GM18502 (cell line): ENCODE results near the gene HES6.

Experiments used
- ATAC-seq: cut with Tn5 transposase; IDR thresholded peaks from one replicate; pipeline ENCODE4 v1.9.1; 2021; ENCODE audit warnings: mild to moderate bottlenecking; ENCODE audit not compliant: unreplicated experiment, poor library complexity

The HES6 gene

DNA sequence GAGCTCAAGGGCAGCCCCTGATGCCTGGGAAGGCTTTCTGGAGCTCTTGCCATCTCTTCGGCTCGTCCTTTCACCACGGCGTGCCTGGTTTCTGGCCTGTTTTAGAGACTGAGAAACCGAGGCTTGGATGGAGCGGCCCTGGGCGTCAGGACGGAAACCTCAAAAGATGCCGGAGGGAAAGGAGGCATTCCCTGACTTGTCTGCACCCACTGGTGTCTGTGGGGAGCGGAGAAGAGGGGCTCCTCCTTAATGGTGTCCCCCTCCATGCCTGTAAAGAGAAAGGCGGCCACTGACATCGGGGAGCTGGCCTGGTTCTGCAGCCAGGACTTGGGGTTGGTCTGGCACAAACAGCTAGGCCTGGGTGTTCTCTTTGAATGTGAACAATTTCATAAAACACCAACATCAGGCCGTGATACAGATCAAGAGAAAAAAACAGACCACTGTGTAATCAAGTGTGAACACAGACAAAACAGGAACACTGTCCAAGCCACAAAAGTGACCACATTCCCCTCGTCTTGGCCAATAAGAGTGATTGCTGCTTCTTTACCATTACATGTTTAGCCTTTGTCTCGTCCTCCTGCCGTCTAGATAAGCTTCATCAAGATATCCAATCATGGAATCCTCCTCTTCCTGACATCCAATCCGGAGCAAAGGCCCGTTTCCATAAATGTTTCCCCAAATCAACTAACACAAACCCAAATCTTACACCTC is 35.7 kb downstream of the HES6 start:
- peak; percentile 27 for ATAC-seq

DNA sequence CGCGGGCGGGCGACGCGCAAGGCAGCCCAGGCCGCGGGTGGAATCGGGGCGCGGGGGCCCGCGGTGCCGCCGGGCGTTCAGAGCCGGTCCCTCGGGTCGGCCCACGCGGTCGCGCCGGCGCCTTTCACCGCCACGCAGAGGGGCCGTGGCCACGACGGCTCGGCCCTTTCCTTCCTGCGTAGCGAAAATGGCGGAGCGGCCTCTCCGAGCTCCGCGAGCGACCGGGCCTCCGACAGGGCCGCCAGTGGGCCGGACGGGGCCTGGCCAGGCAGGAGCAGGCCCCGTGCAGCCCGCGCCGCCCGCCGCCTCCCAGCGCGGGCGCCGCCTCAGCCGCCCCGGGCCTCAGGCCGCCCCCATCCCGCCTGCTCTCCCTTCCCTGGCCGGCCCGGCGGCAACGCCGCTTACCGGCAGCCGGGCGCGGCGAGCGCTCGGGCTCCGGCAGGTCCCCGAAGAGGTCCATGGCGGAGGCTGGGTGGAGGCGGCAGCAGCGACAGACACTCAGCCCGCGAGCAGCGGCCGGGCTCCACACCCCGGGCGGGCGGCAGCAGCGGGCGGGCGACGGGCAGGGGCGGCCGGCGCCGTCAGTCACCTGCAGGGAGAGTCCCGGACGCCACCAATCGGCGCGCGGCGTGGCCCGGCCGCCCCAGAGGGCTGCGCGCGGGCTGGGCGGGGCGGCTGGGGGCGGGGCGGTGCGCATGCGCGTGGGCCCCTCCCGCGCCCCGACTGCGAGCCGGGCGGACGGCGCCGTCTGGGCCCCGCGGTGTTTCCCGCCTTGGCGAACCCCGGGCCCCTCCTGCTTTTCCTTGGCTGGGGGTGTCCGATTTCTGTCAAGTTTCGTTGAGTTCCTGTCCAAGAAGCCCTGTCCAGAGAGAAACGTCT is 36.5 kb downstream of the HES6 start, which contains the start of gene ILKAP:
Gene ILKAP, minus strand, starts transcription at position 602 of the 879 bp plus-strand sequence. Its CDS starts 142 bp downstream, at position 460.
- peak; percentile 93 for ATAC-seq

DNA sequence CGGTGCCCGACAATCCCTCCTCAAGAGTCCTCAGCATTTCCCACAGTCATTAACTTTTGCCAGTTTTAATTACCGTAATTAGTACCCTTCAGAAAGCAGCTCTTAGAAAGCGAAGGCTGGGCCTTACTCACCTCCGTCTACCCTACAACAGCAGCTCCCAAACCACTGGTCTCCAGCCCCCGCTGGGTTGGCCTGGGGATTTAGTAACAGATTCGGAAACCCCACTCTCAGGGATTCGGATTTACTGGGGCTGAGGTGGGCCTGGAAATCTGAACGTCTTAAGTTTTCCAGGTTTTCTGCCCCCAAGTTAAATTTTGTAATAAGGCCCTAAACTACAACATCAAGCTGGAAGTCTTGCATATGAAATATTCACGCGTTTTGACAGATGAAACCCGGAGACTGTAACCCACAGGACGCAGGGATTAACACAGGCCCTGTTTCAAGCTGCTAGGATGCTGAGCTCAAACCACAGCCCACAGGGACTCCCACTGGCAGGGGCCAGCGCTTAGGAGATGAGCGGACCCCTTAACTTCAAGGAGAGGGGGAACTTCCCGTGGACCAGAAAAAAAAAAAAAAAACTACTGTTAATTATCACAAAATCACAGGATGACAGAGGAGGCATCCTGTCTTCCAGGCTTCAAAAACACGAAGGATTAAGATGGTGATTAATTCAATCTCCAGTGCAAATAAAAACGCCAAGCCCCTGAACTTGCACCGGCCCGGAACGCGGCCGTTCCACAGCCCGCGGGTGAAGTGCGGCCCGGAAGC is 37.3 kb downstream of the HES6 start:
- ATAC-seq: no peak

DNA sequence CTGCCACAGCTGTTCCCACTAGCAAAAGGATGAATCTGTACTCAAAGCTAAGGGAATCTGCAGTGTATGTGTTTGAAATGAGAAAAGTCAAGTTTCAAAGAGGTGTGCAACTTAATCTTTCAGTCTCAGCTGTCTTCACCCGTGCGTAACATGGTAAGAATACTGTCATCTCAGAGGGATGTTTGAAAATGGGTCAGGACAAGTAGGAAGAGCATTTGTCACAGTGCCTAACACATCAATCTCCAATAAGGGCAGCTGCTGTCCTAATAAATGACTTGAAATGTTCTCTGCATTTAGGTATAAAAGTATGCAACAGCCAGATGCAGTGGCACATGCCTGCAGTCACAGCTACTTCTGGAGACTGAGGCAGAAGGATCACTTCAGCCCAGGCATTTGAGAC is 49.4 kb downstream of the HES6 start:
- no peak for ATAC-seq
